Stimulated activated naive CD4-positive, alpha-beta T cell (primary cell): ENCODE data around the gene ARPC4.

ENCODE experiments used
- DNase-seq, 6 experiments: peaks; one replicate each; lab custom pipeline; 2025; lab: John Stamatoyannopoulos, UW

Gene ARPC4

GRCh38 chr3:9793161-9793781 lies 389 bp downstream of the ARPC4 start:
- peak in 2 of 6 experiments; percentile 30 to 31 for DNase-seq

- no peak for DNase-seq
These were observed 1.5 kb downstream of the ARPC4 start for GRCh38 chr3:9794400-9794799.

GRCh38 chr3:9795207-9795606 lies 2.3 kb downstream of the ARPC4 start:
- no peak for DNase-seq

GRCh38 chr3:9797196-9797945 lies 4.5 kb downstream of the ARPC4 start:
- DNase-seq = no peak

- DNase-seq = peak in 1 of 6 experiments; percentile 5
These were observed 7.6 kb downstream of the ARPC4 start for GRCh38 chr3:9800529-9800928.

GRCh38 chr3:9803494-9803893 lies 10.6 kb downstream of the ARPC4 start:
- no peak for DNase-seq

GRCh38 chr3:9804996-9805395 lies 12.1 kb downstream of the ARPC4 start:
- DNase-seq = no peak

GRCh38 chr3:9806137-9806536 lies 13.3 kb downstream of the ARPC4 start:
- DNase-seq = no peak

GRCh38 chr3:9806688-9807589 lies 14.1 kb downstream of the ARPC4 start:
- no peak for DNase-seq

GRCh38 chr3:9807981-9808344 lies 15.1 kb downstream of the ARPC4 start:
- DNase-seq = no peak

GRCh38 chr3:9808345-9809037 lies 15.6 kb downstream of the ARPC4 start:
- DNase-seq = peak; percentile 3 to 40 (median 20)

GRCh38 chr3:9809239-9809614 lies 16.3 kb downstream of the ARPC4 start:
- DNase-seq = peak in 2 of 6 experiments; percentile 37 to 43

GRCh38 chr3:9809615-9810432 lies 16.9 kb downstream of the ARPC4 start, which contains the start of gene TTLL3:
TSS of gene TTLL3 (plus strand) at chr3:9810262. CDS start at chr3:9810662, 400 bp downstream.
- peak; percentile 10 to 54 (median 39) for DNase-seq

GRCh38 chr3:9810433-9810770 lies 17.5 kb downstream of the ARPC4 start:
- DNase-seq = no peak

- DNase-seq = no peak
These were observed 18.0 kb downstream of the ARPC4 start for GRCh38 chr3:9810846-9811245.

- DNase-seq = no peak
These were observed 20.1 kb downstream of the ARPC4 start for GRCh38 chr3:9812870-9813483.

- DNase-seq = no peak
These were observed 23.1 kb downstream of the ARPC4 start for GRCh38 chr3:9815986-9816385.

- no peak for DNase-seq
These were observed 24.6 kb downstream of the ARPC4 start for GRCh38 chr3:9817436-9817835.

- no peak for DNase-seq
These were observed 25.9 kb downstream of the ARPC4 start for GRCh38 chr3:9818666-9819335.

- DNase-seq = no peak
These were observed 27.7 kb downstream of the ARPC4 start for GRCh38 chr3:9820543-9820942.
